Activated CD8-positive, alpha-beta memory T cell treated with anti-CD3 and anti-CD28 coated beads for 48 hours (primary cell): ENCODE data around the gene DNAH5.

Experiments
- DNase-seq, 3 experiments: peaks; one replicate each; pipeline ENCODE4 v3.0.0-alpha.2; 2020; ENCODE audit warnings: low read depth in 2 of 3, low spot score in 2 of 3

DNAH5 gene

DNA sequence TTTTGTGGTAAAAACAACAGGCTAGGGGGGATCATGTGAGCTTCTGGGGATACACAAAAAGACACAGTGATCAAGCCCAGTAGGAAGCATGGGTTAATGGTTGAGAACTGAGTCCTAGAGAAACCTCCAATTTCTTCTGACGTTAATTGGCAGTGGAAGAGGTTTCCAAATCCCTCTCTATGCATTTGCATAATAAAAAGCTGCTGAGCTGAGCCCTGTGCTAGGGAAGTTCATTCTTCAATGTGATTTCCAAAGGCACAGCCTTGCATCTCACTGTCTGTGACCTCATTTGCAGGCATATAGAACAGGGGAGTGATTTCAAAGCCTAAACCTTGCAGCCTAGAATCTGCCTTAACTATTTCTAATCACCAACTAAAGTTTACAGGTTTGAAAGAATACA, 812 bp downstream of the DNAH5 start:
- no peak for DNase-seq

DNA sequence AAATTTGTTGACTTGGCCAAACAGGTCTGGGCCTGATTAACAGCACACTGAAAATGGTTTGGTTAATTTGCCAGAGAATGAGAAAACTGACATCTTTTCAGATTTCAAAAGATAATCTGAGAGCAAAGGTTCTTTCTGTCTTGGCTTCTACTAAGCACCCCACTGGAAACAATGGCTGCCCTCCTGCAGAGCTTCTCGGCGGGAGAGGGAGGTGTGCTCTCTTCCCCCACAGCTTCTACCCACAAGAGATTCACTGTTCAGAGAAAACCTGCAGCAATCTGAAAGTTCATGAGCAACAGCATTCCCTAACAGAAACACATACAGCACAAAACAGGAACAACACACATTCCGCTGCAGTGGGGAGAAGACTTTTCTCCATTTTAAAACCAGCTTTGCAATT, 3.0 kb downstream of the DNAH5 start:
- no peak for DNase-seq

DNA sequence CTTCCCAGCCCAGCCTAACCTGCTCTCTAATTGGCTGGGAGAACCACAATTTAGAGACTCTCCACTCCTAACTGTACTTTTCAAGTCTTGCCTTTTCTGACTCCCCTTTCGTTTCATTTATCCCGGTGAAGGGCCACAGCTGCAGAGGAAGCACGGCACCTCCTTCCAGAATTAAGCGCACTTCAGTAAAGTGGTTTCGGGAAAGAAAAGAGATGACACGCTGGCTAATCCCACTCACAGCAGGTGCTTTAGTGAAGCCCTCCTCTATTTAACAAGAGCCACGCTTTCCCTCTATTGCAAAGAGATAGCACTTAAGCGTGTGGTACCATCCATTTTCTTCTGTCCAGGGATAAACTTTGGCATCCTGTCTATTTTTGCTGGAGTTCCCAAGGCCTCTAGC, 4.8 kb downstream of the DNAH5 start:
- DNase-seq: no peak

DNA sequence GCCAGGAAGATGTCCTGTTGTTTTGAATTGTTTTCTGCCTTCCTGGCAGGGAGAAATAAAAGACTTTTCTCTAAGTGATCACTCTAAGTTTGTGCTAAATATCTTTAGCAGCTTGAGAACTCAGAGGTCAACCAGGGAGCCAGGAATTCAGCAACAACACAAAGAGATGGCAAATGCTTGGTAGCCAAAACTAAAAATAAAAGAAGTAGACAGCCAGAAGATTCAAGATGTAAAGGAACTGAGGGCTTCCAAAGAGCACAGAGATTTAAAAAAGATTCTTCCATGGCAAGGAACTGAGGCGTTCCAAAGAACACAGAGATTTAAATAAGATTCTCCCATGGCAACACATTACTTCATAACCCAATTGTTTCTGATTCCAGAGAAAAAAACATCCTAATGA, 9.6 kb downstream of the DNAH5 start:
- DNase-seq: no peak

DNA sequence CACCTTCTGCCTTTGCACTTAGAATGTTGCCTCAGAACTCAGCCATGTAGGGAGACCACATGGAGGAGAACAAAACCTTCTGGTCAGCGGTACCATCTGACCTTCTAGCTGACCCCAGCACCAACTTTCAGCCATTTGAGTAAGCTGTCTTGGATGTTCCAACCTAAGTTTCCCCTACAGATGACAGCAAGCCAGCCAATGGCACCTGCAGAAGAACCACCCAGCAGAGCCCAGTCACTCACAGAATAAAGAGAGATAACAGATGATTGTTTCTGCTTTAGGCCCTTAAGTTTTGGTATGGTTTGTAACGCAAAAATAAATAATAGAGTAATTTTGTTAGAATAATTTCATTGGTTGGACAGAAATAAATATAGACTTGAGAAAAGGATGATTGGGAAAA, 10.4 kb downstream of the DNAH5 start:
- DNase-seq: no peak

DNA sequence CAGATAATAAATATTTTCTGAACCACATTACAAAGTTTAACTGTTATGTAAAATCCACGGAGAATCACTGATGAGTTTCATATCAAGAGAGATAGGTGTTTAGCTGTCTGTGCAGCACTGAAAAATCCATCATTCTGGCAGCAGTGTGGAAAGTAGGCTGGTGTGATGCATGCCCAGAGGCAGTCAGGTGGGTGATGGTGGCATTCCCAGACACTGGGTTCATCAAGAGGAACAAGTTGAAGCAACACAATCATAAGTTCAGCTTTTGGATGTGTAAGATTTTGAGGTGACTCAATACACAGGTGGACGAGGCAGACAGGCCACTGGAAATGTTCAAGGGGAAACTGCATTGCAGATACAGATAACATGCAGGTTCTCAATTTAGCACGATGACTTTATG, 11.9 kb downstream of the DNAH5 start:
- DNase-seq: no peak

DNA sequence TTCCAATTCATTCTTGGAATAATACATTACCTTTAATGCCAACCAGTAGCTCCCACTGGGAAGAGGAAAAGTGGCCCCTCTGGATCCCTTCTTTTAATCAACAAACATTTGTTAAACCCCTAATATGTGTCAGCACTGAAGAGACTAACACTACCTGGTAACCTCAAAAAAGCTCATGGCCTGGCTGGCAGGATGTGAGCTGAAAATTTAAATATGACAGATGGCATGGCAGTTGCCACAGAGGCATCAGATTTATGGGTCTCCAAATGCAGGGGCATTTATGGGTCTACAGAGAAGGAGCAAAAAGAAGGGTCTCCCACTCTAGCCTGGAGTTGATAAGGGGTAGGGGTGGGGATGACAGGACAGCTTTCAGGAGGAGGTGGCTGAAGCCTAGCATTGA, 12.5 kb downstream of the DNAH5 start:
- DNase-seq: no peak

DNA sequence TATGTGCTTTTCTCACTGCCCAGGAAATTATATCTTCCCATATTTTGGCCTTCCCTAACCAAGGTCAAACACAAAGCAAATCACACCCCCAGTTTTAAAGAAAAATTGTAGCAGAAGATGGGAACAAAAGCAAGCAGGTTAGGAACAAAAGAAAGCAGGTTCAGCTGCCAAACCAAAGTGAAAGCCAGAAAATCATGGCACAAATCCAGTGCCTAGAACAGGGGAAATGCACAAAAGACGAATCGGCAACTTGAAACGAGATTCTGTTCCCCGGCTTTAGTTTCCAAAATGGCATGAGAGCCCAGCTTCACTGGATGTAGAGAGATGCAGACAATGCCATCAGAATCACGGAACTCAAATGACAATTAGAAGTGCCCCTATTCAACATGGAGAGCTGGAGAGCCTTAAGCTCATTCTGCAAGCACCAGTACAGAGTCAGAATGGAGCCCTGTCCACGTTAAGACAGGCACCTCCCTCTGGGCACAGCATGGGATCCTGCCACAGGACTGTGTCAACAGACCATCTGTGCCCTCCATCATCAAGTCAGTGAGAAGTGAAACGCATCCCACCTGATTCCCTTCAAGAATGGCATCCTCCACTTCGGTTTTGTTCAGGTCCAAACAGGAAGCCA, 13.8 kb downstream of the DNAH5 start:
- no peak for DNase-seq

DNA sequence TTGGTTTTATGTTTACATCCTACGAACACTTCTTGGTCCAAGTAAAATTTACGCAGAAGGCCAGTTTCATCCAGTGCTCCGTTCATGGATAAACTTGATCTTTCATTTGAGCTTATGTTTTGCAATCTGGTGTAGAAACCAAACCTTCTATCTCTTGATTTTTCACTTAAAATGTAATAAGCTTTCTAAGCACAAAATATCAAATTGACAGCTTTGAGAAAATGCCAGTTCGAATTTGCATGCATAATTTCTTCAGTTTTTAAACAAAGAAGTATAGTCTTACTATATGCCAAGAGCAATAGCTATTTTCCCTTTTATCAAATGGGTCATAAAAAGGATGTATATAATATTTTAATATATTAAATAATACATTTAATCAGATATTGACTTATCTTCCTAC, 17.8 kb downstream of the DNAH5 start:
- no peak for DNase-seq

DNA sequence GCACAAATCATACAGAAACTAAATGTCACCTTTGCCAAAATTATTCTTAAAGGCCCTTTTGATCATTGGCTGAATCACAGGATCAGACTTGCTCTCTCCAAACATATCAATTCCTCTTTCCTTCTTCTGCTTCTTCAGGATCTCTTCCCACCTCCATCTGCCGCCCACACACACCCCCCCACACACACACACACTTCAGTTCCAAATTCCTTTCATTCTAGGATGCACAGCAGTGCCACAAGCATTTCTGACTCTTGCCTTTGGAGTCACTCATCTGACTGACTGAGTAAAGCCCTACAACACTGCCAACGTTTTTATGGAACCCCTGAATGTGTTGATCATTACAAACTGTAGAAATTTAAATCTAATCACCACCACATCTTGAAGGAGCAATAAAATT, 22.9 kb downstream of the DNAH5 start:
- no peak for DNase-seq

DNA sequence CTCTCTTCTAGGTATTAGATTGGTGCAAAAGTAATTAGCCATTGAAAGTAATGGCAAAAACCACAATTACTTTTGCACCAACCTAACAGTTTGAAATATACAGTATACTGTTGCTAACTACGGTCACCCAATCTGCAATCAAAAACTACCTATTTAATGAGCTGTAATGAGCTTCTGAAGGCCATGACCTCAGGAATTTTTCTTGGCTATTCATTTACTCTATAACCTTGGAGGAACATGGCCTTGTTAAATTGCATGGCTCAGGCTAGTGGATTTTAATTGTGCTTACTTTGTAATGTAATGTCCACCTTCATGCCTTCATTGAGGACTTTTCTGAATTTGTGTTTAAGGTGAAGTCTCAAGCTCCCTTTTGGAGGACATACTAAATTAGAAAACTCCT, 24.7 kb downstream of the DNAH5 start:
- no peak for DNase-seq

DNA sequence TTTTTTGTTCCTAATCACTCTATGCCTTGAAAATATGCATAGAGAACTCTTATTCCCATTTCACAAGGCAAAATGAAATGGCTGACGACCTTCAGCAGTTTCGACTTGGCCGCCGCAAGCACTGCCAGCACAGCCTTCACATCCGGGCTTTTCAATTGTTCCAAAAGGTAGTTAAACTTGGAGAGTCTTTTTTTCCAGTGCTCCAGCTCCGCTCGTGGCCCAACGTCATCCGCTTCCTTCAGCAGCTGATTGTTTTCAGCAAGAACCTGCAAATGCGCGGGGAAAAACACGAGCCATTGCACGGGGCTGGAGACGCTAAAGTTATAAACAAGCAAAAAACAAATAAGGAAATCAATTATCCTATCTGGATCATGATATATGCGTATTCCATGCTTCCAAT, 25.4 kb downstream of the DNAH5 start:
- no peak for DNase-seq

DNA sequence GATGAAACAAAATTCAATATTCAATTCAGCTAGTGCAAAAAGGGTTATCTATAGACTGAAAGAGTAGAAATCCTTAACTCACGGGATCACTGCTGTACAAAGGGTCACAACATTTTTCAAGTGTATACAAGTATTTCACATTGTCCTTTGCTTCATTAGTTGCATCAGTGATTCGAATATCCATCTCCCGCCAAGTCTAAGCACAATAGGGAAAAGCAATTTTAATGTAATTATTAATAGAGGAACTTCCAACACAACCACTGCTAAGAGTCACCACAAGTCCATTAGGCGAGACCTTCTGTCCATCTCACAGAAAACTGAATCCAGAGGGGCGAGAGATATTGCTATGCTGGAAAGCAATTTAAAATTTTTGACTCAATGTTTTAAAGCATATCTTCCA, 27.4 kb downstream of the DNAH5 start:
- DNase-seq: no peak

DNA sequence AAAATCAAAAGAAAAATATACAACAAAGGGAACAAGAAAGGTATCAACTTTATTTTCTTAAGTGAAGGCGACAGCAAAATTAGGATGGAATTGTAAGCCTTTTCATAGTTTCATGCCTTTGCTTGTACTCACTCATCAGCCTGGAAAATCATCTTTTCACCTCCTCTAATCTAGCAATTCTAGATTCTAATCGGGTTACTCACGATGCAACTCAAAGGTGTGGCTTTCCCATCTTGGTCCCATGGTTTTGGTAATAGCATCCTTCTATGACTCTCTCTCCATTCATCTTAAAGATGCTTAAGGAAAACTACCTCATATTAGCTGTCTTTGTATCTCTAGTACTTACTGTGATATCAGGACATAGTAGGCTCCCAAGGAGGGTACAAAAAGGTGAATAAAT, 30.5 kb downstream of the DNAH5 start:
- no peak for DNase-seq

DNA sequence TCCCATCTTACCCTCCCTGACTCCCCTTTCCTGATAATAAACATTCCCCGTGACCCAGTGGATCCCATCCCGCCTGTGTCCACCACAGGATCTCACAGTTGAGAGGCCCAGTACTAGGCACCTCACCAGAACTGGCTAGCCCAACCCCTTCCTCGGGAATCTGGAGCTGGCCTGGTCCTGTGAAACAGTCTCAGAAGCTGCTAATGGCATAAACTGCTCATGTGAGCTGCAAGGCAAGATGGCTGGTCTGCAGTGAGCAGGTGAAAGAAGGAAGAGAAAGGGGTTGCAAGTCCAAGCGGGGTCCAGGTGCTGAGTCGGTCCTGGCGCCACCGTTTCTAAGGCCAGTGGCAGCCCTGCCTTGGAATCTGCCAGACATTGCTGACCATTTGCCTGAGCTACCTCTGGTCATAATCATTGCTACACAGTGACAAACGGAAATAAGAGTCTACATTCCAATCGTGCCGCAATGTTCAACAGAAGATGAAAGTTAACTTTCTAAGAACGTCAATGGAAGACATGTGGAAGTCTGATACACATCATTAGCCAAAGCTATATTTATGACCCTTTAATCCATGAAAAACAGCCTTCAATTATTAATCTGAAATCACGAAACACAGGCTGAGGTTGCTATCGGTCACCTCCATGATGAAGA, 33.7 kb downstream of the DNAH5 start:
- no peak for DNase-seq

DNA sequence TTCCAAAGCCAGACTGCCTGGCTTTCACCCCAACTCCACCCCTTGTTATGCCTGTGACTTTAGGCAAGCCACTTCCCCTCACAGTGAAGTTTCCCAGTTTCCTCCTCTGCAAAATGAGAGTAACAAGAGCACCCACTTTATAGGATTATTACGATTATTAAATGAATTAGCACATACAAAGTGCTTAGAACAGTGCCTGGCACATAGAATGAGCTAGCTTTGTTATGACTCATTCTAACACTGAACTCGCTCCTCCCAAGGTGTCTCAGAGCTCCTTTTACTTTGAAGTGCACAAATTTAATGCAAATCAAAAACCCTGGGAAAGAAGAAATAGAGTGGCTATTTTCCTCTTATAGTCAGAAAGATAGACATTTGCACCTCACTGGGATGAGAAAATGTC, 34.3 kb downstream of the DNAH5 start:
- DNase-seq: no peak

DNA sequence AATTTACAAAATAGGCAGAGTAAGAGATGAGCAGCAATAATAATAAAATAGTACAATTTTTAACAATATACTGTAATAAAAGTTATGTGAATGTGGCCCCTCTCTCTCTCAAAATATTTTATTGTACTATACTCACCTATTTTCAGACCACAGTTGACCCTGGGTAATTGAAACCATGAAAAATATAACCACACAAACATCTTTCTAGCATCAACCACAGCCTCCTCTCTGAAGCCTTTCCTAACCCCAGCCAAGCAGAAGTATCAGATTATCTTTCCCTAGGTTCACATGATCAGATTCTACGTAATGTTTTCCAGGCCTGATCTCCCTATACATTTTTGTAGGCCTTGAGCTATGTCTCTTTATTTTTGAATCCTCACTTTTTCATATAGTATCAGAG, 35.2 kb downstream of the DNAH5 start:
- DNase-seq: no peak

DNA sequence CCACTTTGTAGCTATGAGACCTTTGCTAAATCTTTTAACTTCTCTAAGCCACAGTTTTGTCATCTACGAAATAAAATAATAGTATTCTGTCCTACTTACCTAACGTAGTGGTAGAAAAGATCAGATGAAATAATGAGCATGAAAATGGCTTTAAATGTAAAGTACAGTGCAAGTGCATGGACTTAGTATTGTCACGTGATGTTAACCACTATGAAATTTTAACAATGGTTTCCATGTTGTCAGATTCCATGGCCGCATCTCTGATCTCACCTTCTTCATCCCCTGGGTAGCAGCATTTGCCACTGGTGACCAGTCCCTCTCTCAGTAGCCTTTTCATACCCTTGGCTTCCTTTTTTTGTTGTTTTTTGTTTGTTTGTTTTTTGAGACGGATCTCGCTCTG, 45.9 kb downstream of the DNAH5 start:
- DNase-seq: no peak

DNA sequence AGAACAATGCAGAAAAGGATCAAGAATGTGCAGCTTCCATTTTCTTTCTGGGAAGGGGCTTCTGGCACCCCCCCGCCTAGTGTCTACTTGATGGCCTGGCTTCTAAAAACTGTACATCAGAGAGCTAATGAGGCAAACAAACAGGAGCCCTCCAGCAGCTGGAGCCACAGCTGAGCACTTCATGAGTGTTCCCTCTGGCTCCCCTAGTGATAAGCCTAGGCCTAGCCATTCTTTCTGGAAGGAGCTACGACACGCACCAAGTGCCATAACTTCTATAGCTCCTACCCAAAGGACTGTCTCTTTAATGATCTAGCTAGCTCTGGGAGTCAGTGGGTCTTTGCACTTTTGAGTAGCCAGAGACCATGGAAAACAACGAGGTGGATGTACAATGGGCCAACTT, 66.1 kb downstream of the DNAH5 start:
- DNase-seq: no peak

DNA sequence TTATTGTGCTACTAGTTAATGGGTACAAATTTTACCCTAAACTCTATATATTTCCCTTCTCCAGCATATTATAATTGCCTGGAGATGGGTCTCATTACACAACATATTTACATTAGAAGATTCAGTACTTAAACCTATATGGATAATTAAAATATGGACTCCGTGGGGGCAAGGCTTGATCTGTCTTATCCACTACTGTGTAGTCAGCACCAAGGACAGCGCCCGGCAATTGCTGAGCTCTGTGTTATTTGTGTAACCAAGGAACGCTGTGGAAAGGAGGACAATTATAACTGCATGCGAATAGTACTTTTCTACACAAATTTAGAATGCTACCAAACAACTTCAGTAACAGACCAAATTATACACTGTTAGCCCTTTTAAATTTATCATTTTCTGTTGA, 77.7 kb downstream of the DNAH5 start:
- no peak for DNase-seq

DNA sequence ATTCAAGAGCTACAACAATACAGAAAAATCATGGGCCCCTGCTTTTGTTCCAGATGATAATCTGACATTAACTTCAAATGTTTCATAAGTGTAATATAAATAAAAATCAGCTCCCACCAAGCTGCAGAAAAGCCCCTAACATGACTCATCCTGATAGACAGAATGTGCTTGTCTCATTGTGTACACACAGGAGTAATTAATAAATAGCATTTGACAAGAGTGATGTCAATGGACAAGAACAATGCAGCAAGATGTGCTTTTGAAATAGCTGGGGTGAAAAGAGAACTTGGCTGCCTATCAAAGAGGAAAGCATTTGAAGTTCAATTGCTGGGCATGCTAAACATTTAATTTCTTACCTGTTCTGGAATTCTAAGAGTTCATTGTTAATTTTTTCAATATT, 79.2 kb downstream of the DNAH5 start:
- DNase-seq: no peak

DNA sequence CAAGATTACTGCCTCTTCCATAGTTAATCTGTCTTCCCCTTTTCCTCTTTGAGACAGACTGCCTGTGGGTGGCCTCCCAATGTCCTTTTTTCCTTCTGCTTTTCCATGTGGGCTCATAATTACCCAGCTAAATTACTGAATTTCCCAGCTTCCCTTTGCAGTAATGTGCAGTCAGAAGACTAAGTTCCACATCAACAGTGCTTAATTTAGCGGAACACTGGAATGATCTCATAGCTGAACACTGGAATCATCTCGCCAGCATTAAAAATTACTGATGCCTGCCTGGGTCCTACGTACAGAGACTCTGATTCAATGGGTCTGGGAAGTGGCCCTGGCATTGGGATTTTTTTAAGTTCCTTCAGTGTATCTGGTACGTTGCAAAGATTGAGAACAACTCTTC, 84.3 kb downstream of the DNAH5 start:
- DNase-seq: no peak

DNA sequence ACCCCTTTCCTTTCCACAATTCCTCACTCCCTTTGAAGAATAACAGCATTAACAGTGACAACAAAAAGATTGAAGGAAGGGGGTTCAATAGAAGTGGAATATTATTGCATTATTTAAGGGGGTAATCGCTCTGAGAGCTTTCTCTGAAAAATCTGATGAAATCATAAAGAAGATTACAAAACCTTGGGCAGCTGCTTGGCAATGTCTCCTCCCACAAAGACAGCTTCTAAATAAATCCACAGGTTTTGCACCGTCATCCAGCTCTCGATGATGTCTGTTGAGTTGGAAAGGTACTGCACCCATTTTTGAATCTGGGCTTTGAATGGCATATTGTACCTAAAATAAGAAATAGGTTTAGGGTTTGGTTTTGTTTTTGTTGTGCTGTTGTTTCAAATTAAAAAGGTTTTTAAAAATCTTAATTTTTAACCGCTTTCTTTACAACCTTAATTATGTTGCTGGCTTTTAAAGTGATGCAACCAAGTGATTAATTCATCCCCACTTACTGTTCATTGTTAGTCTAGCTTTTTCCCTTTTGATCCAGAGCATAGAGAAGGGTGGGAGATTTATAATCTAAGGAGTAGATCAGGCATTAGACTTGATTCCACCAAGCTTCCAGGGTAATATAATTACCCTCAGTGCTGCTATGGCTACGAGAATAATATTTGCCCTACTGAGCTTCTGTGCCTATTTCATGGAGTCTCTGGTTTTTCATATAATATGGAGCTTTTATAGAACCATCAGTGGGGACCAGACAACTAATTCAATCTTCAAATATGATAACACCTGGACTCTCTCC, 85.0 kb downstream of the DNAH5 start:
- no peak for DNase-seq
